GM12878 (cell line): ENCODE data around the gene MKRN2. TPM values are rescaled to one million over a fixed set of nuclear protein-coding genes. Genes with fewer than 3 reads are reported as not detected.

Source experiments
- ATAC-seq: fragments of 200-7000 bp; cut with Tn5 transposase; 3 replicates; pipeline ENCODE4 v1.9.1; 2020; ENCODE audit warnings: mild to moderate bottlenecking, moderate library complexity
- Bru-seq: library from RNA; stranded (reverse); fragments of 400-500 nt; gene quantifications from one replicate; lab custom pipeline; 2021; lab: Mats Ljungman, UMichigan
- BruChase-seq, 2 experiments: library from RNA; stranded (reverse); fragments of 400-500 nt; gene quantifications; one replicate each; lab custom pipeline; 2021; lab: Mats Ljungman, UMichigan
- BruUV-seq: library from RNA; stranded (reverse); fragments of 400-500 nt; replicated peaks from 2 replicates; lab custom pipeline; 2021; lab: Mats Ljungman, UMichigan
- CTCF ChIA-PET: fragments of 300-600 bp; sonication (Branson Sonifier 250); formaldehyde crosslinking; extraction: SDS; loops from one replicate; lab custom pipeline; 2021; ENCODE audit warnings: inconsistent platforms; lab: Yijun Ruan, JAX
- POLR2A ChIA-PET: fragments of 350-600 bp; formaldehyde crosslinking; extraction: SDS; loops from one replicate; lab custom pipeline; 2021; ENCODE audit warnings: inconsistent platforms; lab: Charles Lee
- RAD21 ChIA-PET: fragments of 300-600 bp; sonication (Branson Sonifier 250); formaldehyde crosslinking; loops from one replicate; lab custom pipeline; 2023; ENCODE audit warnings: antibody characterized with exemption; ENCODE audit not compliant: unreplicated experiment; lab: Charles Lee
- SMC1A ChIA-PET: fragments of 300-600 bp; sonication (Branson Sonifier 250); formaldehyde crosslinking; loops from one replicate; lab custom pipeline; 2023; ENCODE audit not compliant: unreplicated experiment, uncharacterized antibody; lab: Charles Lee
- DNase-seq: peaks from one replicate; pipeline ENCODE4 v3.0.0-alpha.2; 2011; ENCODE audit warnings: low read depth, low spot score
- FAIRE-seq: peaks from 3 replicates; lab custom pipeline; 2011; peaks lifted over from hg19 to GRCh38; lab: Jason Lieb, UNC
- H2AFZ ChIP-seq: 2 replicates; pipeline ENCODE4 v1.6.0; 2011; ENCODE audit warnings: low read depth, low read length, control low read depth; ENCODE audit not compliant: control insufficient read depth
- H3K27ac ChIP-seq: 2 replicates; pipeline ENCODE4 v1.5.1; 2011; ENCODE audit warnings: control low read depth; ENCODE audit not compliant: control insufficient read depth, insufficient read depth
- H3K27me3 ChIP-seq, 2 experiments: replicated peaks in 1 of 2; 2 replicates each; pipeline versions ENCODE4 v1.6.0 to v1.6.1; 2011; ENCODE audit warnings: low read length in 1 of 2; ENCODE audit not compliant: control insufficient read depth in 2 of 2, insufficient read depth in 2 of 2
- H3K36me3 ChIP-seq, 2 experiments: 2 replicates each; pipeline ENCODE4 v1.5.1; 2011; ENCODE audit warnings: low read length in 1 of 2; ENCODE audit not compliant: control insufficient read depth in 2 of 2, insufficient read depth in 2 of 2
- H3K4me1 ChIP-seq: 2 replicates; pipeline ENCODE4 v1.6.1; 2011; ENCODE audit warnings: mild to moderate bottlenecking, low read length, moderate library complexity, mixed read lengths; ENCODE audit not compliant: control insufficient read depth, insufficient read depth
- H3K4me2 ChIP-seq: 2 replicates; pipeline ENCODE4 v1.6.0; 2011; ENCODE audit warnings: control low read depth; ENCODE audit not compliant: control insufficient read depth, insufficient read depth
- H3K4me3 ChIP-seq: fragments of 200-600 bp; sonication (generic); 2 replicates; pipeline ENCODE4 v1.5.1; 2016
- H3K79me2 ChIP-seq: 2 replicates; pipeline ENCODE4 v1.6.0; 2011; ENCODE audit warnings: low read length; ENCODE audit not compliant: control insufficient read depth, insufficient read depth
- H3K9ac ChIP-seq: 2 replicates; pipeline ENCODE4 v1.8.0; 2011; ENCODE audit warnings: low read length, control low read depth, mixed read lengths; ENCODE audit not compliant: control insufficient read depth, insufficient read depth
- H3K9me3 ChIP-seq: replicated peaks from 3 replicates; pipeline ENCODE4 v1.5.1; 2011; ENCODE audit warnings: mild to moderate bottlenecking, low read length; ENCODE audit not compliant: control insufficient read depth, insufficient read depth
- H4K20me1 ChIP-seq: 2 replicates; pipeline ENCODE4 v1.6.0; 2011; ENCODE audit not compliant: control insufficient read depth, insufficient read depth
- JUNB ChIP-seq: IDR thresholded peaks from 2 replicates; pipeline ENCODE4 v1.6.1; 2016; ENCODE audit warnings: antibody characterized with exemption, mild to moderate bottlenecking
- RBBP5 ChIP-seq: fragments of 200-600 bp; sonication (generic); conservative IDR thresholded peaks from 2 replicates; pipeline ENCODE4 v1.6.1; 2016
- SMC3 ChIP-seq: IDR thresholded peaks from 2 replicates; pipeline ENCODE4 v1.6.1; 2011; ENCODE audit warnings: low read length, improper control_type of control experiment, borderline replicate concordance
- YY1 ChIP-seq: IDR thresholded peaks from 2 replicates; pipeline ENCODE4 v1.6.1; 2011; ENCODE audit warnings: low read depth, mild to moderate bottlenecking, low read length
- WGBS: methylation state at CpG from one replicate; pipeline ENCODE4 v1.1.6; 2016; ENCODE audit warnings: low lambda C conversion rate; ENCODE audit not compliant: insufficient replicate concordance, insufficient coverage; ENCODE audit errors: missing lambda C conversion rate; 5-methylcytosine and 5-hydroxymethylcytosine counted together
- in situ Hi-C: fragments of 300-500 bp; cut with MboI; formaldehyde crosslinking; loops from 9 replicates; pipeline ENCODE4 v1.14.3; 2018; ENCODE audit warnings: mixed read lengths
- intact Hi-C: fragments of 100-400 bp; cut with micrococcal nuclease; formaldehyde crosslinking; loops from one replicate; pipeline ENCODE4 v1.14.2; 2022; ENCODE audit not compliant: unreplicated experiment
- long read RNA-seq, 2 experiments: library from polyadenylated mRNA; unstranded; transcript quantifications; one replicate each; pipeline ENCODE4 v2.0.0, GENCODE V29; 2019 to 2020
- polyA minus RNA-seq, 3 experiments: library from RNA; depleted of rRNA, polyadenylated mRNA; stranded (reverse); fragments of >200 nt; gene quantifications; 2 replicates each; pipeline ENCODE4 v1.2.3, GENCODE V29; 2011
- polyA plus RNA-seq, 11 experiments: library from polyadenylated mRNA; depleted of rRNA in 4 of 11; unstranded in 6 of 11; stranded (reverse) in 5 of 11; fragments of >200 nt; fragmentation: Nextera tagmentation in 4 of 11; fragmentation: Illumina TruSeq in 1 of 11; extraction: Ambion mirVana in 4 of 11; extraction: Trizol in 1 of 11; gene quantifications; 1 replicate in 1 of 11; 2 replicates in 10 of 11; pipeline versions ENCODE4 v1.2.1 to v1.2.3, GENCODE V29; 2011 to 2016; ENCODE audit warnings: inconsistent platforms in 2 of 11, missing spikeins in 2 of 11, low read depth in 1 of 11
- total RNA-seq, 4 experiments: library from RNA; depleted of rRNA in 3 of 4; stranded (reverse); fragments of >200 nt in 3 of 4; fragmentation: Illumina TruSeq in 1 of 4; extraction: Trizol in 1 of 4; gene quantifications; 2 replicates each; pipeline versions ENCODE4 v1.2.1 to v1.2.3, GENCODE V29; 2013 to 2021
- TF ChIP-seq, protein P1 (sequence below): fragments of 450-650 bp; conservative IDR thresholded peaks from 2 replicates; pipeline ENCODE4 v1.6.1; 2017; ENCODE audit warnings: mild to moderate bottlenecking, moderate library complexity
- TF ChIP-seq, protein P2 (sequence below): IDR thresholded peaks from 2 replicates; pipeline ENCODE4 v1.6.1; 2012; ENCODE audit warnings: low read depth, low read length, improper control_type of control experiment
- TF ChIP-seq, protein P3 (sequence below): fragments of 450-650 bp; IDR thresholded peaks from 2 replicates; pipeline ENCODE4 v1.6.1; 2017; ENCODE audit warnings: mild to moderate bottlenecking, moderate library complexity

The MKRN2 gene, protein sequence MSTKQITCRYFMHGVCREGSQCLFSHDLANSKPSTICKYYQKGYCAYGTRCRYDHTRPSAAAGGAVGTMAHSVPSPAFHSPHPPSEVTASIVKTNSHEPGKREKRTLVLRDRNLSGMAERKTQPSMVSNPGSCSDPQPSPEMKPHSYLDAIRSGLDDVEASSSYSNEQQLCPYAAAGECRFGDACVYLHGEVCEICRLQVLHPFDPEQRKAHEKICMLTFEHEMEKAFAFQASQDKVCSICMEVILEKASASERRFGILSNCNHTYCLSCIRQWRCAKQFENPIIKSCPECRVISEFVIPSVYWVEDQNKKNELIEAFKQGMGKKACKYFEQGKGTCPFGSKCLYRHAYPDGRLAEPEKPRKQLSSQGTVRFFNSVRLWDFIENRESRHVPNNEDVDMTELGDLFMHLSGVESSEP
- 37.7 and 37.9 TPM in 2 replicates for total RNA-seq (2013; cell fraction: nucleolus; rRNA removed)
- 32.5 and 39.1 TPM in 2 replicates for total RNA-seq (2014; rRNA removed)
- total RNA-seq (2014; rRNA removed; fragmentation: Illumina TruSeq; extraction: Trizol): 29.4 and 30.6 TPM in 2 replicates
- total RNA-seq (2021): 36.2 and 36.5 TPM in 2 replicates
- polyA plus RNA-seq (2011; ENCODE audit: low read depth): 24.3 TPM
- polyA plus RNA-seq (2011; rRNA removed): 40.6 and 41.2 TPM in 2 replicates
- 43.4 and 44.3 TPM in 2 replicates for polyA plus RNA-seq (2011; cell fraction: cytosol; rRNA removed)
- 29.1 and 37.5 TPM in 2 replicates for polyA plus RNA-seq (2011; cell fraction: nucleus; rRNA removed)
- 30.5 and 35.4 TPM in 2 replicates for polyA plus RNA-seq (2012)
- polyA plus RNA-seq (2014; fragmentation: Illumina TruSeq; extraction: Trizol): 31.6 and 32.0 TPM in 2 replicates
- 10 to 100 TPM; 15.4 to 21.8 TPM for polyA plus RNA-seq (2014; fragmentation: Nextera tagmentation; extraction: Ambion mirVana)
- 27.9 and 36.3 TPM in 2 replicates for polyA plus RNA-seq (2014; rRNA removed)
- 10 to 100 TPM; 38.9 to 40.7 TPM for polyA plus RNA-seq (2016; fragmentation: Nextera tagmentation; extraction: Ambion mirVana)
- 45.4 and 55.8 TPM in 2 replicates for polyA minus RNA-seq (2011; rRNA and poly(A)+ RNA removed)
- polyA minus RNA-seq (2011; cell fraction: cytosol; rRNA and poly(A)+ RNA removed): 12.8 and 13.8 TPM in 2 replicates
- 10.4 and 14.9 TPM in 2 replicates for polyA minus RNA-seq (2011; cell fraction: nucleus; rRNA and poly(A)+ RNA removed)
- Bru-seq, nascent RNA: percentile 91 among the genes with signal in this experiment
- percentile 88 among the genes with signal in this experiment for BruChase-seq, experiment 1, labeled RNA remaining after a 6-hour chase
- BruChase-seq, experiment 2, labeled RNA remaining after a 2-hour chase: percentile 91 among the genes with signal in this experiment
- long read RNA-seq, experiment 1, transcript MKRN2-201 (8 exons, 2,848 nt): major isoform, 27 of 36 reads
- long read RNA-seq, experiment 1, partial matches to known transcripts: 3 of 36 reads
- long read RNA-seq, experiment 1, other reads (novel, unspliced or antisense): 3 of 36 reads
- long read RNA-seq, experiment 2, transcript MKRN2-201 (8 exons, 2,848 nt): major isoform, 257 of 303 reads
- long read RNA-seq, experiment 2, transcript MKRN2-202 (7 exons, 1,436 nt): minor isoform, 17 of 303 reads
- long read RNA-seq, experiment 2, partial matches to known transcripts: 19 of 303 reads
- long read RNA-seq, experiment 2, other reads (novel, unspliced or antisense): 10 of 303 reads

DNA sequence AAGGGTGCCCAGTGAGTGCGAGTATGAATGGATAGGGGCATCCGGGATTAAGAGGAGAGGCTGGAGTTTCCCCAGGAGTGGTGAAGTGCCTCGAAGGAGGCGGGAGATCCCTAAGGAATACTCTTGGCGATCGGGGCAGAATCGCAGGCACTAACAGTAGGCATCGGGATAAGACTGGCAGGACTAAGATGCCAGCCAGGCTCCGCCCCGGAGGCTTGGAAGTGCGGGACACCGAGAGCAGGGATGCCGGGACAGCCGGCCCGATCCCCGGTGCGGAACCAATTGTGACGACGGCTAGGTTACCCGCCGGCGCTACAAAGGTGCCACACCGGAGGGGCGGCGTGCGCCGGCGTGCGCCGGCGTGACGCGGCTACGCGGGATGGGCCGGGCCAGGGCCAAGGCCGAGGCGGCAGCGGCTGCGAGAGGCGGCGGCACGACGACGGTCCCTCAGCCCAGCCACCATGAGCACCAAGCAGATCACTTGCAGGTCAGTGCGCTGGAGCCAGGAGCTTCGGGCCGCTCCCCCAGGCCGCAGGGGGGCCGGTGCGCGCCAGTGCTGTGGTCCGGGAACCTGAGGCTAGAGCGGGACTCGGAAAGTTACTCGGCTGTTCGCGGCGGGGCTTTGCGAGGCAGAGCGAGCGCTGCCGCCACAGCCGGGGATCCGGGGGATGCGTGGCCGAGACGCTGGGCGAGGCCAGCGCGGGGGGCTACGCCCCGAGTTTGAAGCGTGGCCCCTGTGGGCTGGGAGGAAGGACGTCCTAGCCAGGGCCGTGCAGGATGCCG lies at the start of gene MKRN2:
TSS of gene MKRN2 (plus strand) at position 398 of the 783 bp plus-strand sequence. CDS start at position 462, 64 bp downstream.
- WGBS: under 1% methylated on average over 72 of the region's 77 CpGs
- H4K20me1 ChIP-seq: no peaks in the 10 kb centered on the region
- H3K36me3 ChIP-seq: no peaks in the 10 kb centered on the region
- H3K4me3 ChIP-seq: peak within 1 kb of the TSS; percentile 95
- peak within 1 kb of the TSS; percentile 87 for H3K9ac ChIP-seq
- ATAC-seq: peak; percentile 89
- intact Hi-C loops: loop anchor here (2.0 to 5.0 kb wide), 4 partner anchors 72 to 420 kb away; partner anchors contain the start of genes RPL32 and TSEN2
- FAIRE-seq: peak; percentile 84
- peak within 1 kb of the TSS; percentile 56 for H3K4me2 ChIP-seq
- peak within 1 kb of the TSS; percentile 89 for H3K27ac ChIP-seq
- no peaks in the 10 kb centered on the region for H3K9me3 ChIP-seq
- ChIA-PET CTCF (interaction anchor here (1.5 kb wide), 1 partner anchor 73 kb away, joined by 4 read pairs; the partner anchor contains the start of gene TSEN2), RAD21 (interaction anchor here (1.0 kb wide), 3 partner anchors 72 to 103 kb away, joined by 3 to 4 read pairs (median 3); partner anchors contain the start of gene TSEN2), POLR2A (interaction anchor here (0.6 to 5.0 kb wide), 6 partner anchors 10 to 106 kb away, joined by 3 to 38 read pairs (median 5); partner anchors contain the start of genes RAF1 and TSEN2), SMC1A (interaction anchor here (0.7 to 5.6 kb wide), 5 partner anchors 11 to 403 kb away, joined by 3 to 38 read pairs (median 3); partner anchors contain the start of genes MKRN2OS and RAF1)
- no TSS peak for BruUV-seq
- DNase-seq: peak; percentile 33
- H3K4me1 ChIP-seq: peaks cover 22% of the 10 kb centered on the region
- H3K79me2 ChIP-seq: peaks cover 51% of the 10 kb centered on the region
- in situ Hi-C loops: no loop called here
- H2AFZ ChIP-seq: peak within 1 kb of the TSS; percentile 96
- H3K27me3 ChIP-seq: no peaks in the 10 kb centered on the region
- TF ChIP-seq, protein P1, sequence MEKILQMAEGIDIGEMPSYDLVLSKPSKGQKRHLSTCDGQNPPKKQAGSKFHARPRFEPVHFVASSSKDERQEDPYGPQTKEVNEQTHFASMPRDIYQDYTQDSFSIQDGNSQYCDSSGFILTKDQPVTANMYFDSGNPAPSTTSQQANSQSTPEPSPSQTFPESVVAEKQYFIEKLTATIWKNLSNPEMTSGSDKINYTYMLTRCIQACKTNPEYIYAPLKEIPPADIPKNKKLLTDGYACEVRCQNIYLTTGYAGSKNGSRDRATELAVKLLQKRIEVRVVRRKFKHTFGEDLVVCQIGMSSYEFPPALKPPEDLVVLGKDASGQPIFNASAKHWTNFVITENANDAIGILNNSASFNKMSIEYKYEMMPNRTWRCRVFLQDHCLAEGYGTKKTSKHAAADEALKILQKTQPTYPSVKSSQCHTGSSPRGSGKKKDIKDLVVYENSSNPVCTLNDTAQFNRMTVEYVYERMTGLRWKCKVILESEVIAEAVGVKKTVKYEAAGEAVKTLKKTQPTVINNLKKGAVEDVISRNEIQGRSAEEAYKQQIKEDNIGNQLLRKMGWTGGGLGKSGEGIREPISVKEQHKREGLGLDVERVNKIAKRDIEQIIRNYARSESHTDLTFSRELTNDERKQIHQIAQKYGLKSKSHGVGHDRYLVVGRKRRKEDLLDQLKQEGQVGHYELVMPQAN: peak; percentile 87
- TF ChIP-seq YY1 (peak; percentile 88), RBBP5 (no peak), SMC3 (no peak), JUNB (no peak)
- TF ChIP-seq, protein P2, sequence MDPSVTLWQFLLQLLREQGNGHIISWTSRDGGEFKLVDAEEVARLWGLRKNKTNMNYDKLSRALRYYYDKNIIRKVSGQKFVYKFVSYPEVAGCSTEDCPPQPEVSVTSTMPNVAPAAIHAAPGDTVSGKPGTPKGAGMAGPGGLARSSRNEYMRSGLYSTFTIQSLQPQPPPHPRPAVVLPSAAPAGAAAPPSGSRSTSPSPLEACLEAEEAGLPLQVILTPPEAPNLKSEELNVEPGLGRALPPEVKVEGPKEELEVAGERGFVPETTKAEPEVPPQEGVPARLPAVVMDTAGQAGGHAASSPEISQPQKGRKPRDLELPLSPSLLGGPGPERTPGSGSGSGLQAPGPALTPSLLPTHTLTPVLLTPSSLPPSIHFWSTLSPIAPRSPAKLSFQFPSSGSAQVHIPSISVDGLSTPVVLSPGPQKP: no peak; the same call in 1 of the 2 replicates
- TF ChIP-seq, protein P3, sequence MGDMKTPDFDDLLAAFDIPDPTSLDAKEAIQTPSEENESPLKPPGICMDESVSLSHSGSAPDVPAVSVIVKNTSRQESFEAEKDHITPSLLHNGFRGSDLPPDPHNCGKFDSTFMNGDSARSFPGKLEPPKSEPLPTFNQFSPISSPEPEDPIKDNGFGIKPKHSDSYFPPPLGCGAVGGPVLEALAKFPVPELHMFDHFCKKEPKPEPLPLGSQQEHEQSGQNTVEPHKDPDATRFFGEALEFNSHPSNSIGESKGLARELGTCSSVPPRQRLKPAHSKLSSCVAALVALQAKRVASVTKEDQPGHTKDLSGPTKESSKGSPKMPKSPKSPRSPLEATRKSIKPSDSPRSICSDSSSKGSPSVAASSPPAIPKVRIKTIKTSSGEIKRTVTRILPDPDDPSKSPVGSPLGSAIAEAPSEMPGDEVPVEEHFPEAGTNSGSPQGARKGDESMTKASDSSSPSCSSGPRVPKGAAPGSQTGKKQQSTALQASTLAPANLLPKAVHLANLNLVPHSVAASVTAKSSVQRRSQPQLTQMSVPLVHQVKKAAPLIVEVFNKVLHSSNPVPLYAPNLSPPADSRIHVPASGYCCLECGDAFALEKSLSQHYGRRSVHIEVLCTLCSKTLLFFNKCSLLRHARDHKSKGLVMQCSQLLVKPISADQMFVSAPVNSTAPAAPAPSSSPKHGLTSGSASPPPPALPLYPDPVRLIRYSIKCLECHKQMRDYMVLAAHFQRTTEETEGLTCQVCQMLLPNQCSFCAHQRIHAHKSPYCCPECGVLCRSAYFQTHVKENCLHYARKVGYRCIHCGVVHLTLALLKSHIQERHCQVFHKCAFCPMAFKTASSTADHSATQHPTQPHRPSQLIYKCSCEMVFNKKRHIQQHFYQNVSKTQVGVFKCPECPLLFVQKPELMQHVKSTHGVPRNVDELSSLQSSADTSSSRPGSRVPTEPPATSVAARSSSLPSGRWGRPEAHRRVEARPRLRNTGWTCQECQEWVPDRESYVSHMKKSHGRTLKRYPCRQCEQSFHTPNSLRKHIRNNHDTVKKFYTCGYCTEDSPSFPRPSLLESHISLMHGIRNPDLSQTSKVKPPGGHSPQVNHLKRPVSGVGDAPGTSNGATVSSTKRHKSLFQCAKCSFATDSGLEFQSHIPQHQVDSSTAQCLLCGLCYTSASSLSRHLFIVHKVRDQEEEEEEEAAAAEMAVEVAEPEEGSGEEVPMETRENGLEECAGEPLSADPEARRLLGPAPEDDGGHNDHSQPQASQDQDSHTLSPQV: peak; percentile 73; the same call in 1 of the 2 replicates
